ENCODE results near the gene INPP4B. TPM values are rescaled to one million over a fixed set of nuclear protein-coding genes. Genes with fewer than 3 reads are reported as not detected.

INPP4B gene
- total RNA-seq, 1 donor from 2014 or later, result 4.9 TPM

GRCh38 chr4:142701017-142701416 is 145.1 kb downstream of the INPP4B start:
- Mint-ChIP-seq H3K27me3 (ENCODE audit: unreplicated experiment) (no peaks in the 10 kb centered on the region), H3K4me3 (ENCODE audit: unreplicated experiment) (no peak overlapping the region), H3K4me1 (ENCODE audit: unreplicated experiment) (no peaks in the 10 kb centered on the region), H3K27ac (ENCODE audit: unreplicated experiment) (no peak overlapping the region), H3K9me3 (ENCODE audit: unreplicated experiment) (no peaks in the 10 kb centered on the region), H3K36me3 (ENCODE audit: low read depth, unreplicated experiment) (no peaks in the 10 kb centered on the region)
- DNase-seq (ENCODE audit: low spot score), result no peak
- TF ChIP-seq CTCF (IDR thresholded peaks at IDR 0.05; ENCODE audit: unreplicated experiment), result no peak

- H3K9me3 Mint-ChIP-seq (ENCODE audit: unreplicated experiment), result no peaks in the 10 kb centered on the region
Measured at GRCh38 chr4:142700531-142700930, 145.6 kb downstream of the INPP4B start.

DNA sequence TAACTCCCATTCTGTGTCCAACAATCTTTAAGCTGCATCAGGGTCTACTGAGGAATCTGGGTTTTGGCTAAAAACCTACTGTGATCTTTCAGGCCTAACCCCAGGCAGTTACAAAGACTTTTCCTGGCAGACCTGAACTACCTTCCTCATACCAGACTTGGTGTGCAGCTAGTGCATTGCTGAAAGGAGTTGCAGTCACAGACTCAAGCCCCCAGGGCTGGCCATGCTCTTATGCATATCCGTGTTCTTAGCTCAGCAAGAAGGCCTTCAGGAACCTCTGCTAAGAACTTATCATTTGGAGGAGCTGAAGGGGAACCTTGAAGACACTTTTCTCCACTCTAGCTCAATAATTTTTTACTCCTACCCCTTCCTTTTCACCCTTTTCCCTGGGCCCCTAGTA is 147.5 kb downstream of the INPP4B start:
- H3K27ac Mint-ChIP-seq (ENCODE audit: unreplicated experiment), result no peak overlapping the region
- TF ChIP-seq CTCF (IDR thresholded peaks at IDR 0.05; ENCODE audit: unreplicated experiment), result no peak
- H3K27me3 Mint-ChIP-seq (ENCODE audit: unreplicated experiment), result no peaks in the 10 kb centered on the region
- no peaks in the 10 kb centered on the region for H3K4me1 Mint-ChIP-seq (ENCODE audit: unreplicated experiment)
- no peak for DNase-seq (ENCODE audit: low spot score)
- no peaks in the 10 kb centered on the region for H3K36me3 Mint-ChIP-seq (ENCODE audit: low read depth, unreplicated experiment)
- no peak overlapping the region for H3K4me3 Mint-ChIP-seq (ENCODE audit: unreplicated experiment)
- no peaks in the 10 kb centered on the region for H3K9me3 Mint-ChIP-seq (ENCODE audit: unreplicated experiment)

More at GRCh38 chr4:142700531-142700930, 145.6 kb downstream of the INPP4B start:
- Mint-ChIP-seq H3K36me3 (ENCODE audit: low read depth, unreplicated experiment) (no peaks in the 10 kb centered on the region), H3K27ac (ENCODE audit: unreplicated experiment) (no peak overlapping the region), H3K27me3 (ENCODE audit: unreplicated experiment) (no peaks in the 10 kb centered on the region), H3K4me3 (ENCODE audit: unreplicated experiment) (no peak overlapping the region), H3K4me1 (ENCODE audit: unreplicated experiment) (no peaks in the 10 kb centered on the region)
- no peak for TF ChIP-seq CTCF (IDR thresholded peaks at IDR 0.05; ENCODE audit: unreplicated experiment)
- no peak for DNase-seq (ENCODE audit: low spot score)

- DNase-seq (ENCODE audit: low spot score), result no peak
- Mint-ChIP-seq H3K36me3 (ENCODE audit: low read depth, unreplicated experiment) (no peaks in the 10 kb centered on the region), H3K9me3 (ENCODE audit: unreplicated experiment) (no peaks in the 10 kb centered on the region), H3K4me1 (ENCODE audit: unreplicated experiment) (no peaks in the 10 kb centered on the region), H3K4me3 (ENCODE audit: unreplicated experiment) (no peak overlapping the region), H3K27ac (ENCODE audit: unreplicated experiment) (no peak overlapping the region), H3K27me3 (ENCODE audit: unreplicated experiment) (no peaks in the 10 kb centered on the region)
- no peak for TF ChIP-seq CTCF (IDR thresholded peaks at IDR 0.05; ENCODE audit: unreplicated experiment)
Measured at GRCh38 chr4:142697928-142698327, 148.2 kb downstream of the INPP4B start.

DNA sequence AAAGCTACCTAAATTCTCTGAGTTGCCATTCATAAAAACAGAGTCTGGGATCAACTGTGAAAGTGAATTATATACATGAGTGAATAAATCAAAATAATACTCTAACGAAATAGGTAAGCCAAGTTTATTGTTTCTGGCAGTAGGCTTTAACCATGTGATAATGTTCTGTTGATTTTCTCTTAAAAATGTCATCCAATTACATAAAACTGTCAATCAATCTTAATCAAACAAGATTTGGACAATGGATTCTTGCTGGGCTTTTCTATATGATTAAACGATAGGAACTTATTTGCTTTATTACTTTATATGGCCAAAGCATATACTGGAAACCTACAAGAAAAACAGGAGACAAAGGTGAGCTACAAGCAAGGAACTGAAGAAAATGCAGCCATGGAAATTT is 148.8 kb downstream of the INPP4B start:
- no peaks in the 10 kb centered on the region for H3K36me3 Mint-ChIP-seq (ENCODE audit: low read depth, unreplicated experiment)
- H3K9me3 Mint-ChIP-seq (ENCODE audit: unreplicated experiment), result no peaks in the 10 kb centered on the region
- no peaks in the 10 kb centered on the region for H3K4me1 Mint-ChIP-seq (ENCODE audit: unreplicated experiment)
- no peak for DNase-seq (ENCODE audit: low spot score)
- H3K27me3 Mint-ChIP-seq (ENCODE audit: unreplicated experiment), result no peaks in the 10 kb centered on the region
- no peak overlapping the region for H3K27ac Mint-ChIP-seq (ENCODE audit: unreplicated experiment)
- H3K4me3 Mint-ChIP-seq (ENCODE audit: unreplicated experiment), result no peak overlapping the region
- no peak for TF ChIP-seq CTCF (IDR thresholded peaks at IDR 0.05; ENCODE audit: unreplicated experiment)

Data from endothelial cell (in vitro differentiated cells).